Measurements from ENCODE around the gene PDS5A. TPM values are rescaled to one million over a fixed set of nuclear protein-coding genes. Genes with fewer than 3 reads are reported as not detected.

The PDS5A gene
- total RNA-seq, 1 experiment from 2014 or later, result 98.3 TPM

- no peak overlapping the region for H3K27ac ChIP-seq (ENCODE audit: low read depth, low read length)
- no peaks in the 10 kb centered on the region for H3K79me2 ChIP-seq (ENCODE audit: insufficient read depth, low read length)
- no peak overlapping the region for H3K4me3 ChIP-seq (replicated peaks in 1 of 2; ENCODE audit: low read depth in 1 of 2, low read length in 2 of 2)
- no peaks in the 10 kb centered on the region for H3K9me2 ChIP-seq (ENCODE audit: insufficient read depth)
- BruUV-seq (replicated peaks), result no TSS peak
- no peak for DNase-seq (ENCODE audit: low read depth, low spot score)
- RAD21 ChIA-PET (ENCODE audit: low non-redundant PET in 1 of 2, low total read pairs in 2 of 2, uncharacterized antibody in 2 of 2, unreplicated experiment in 2 of 2), result no interaction called here
- TF ChIP-seq RAD21 (IDR thresholded peaks at IDR 0.05; ENCODE audit: low read depth), result no peak
- H3K4me2 ChIP-seq (ENCODE audit: low read length), result no peak overlapping the region
- H3K27me3 ChIP-seq (ENCODE audit: insufficient read depth, low read length), result no peaks in the 10 kb centered on the region
- no peak overlapping the region for H2AFZ ChIP-seq (ENCODE audit: low read depth, low read length, poor library complexity, severe bottlenecking)
- ATAC-seq, result no peak
- CTCF ChIA-PET, result no interaction called here
- POLR2A ChIA-PET, result no interaction called here
- intact Hi-C loops (cut with micrococcal nuclease), result no loop called here
- H4K20me1 ChIP-seq (ENCODE audit: insufficient read depth), result no peaks in the 10 kb centered on the region
- no peaks in the 10 kb centered on the region for H3K36me3 ChIP-seq (ENCODE audit: control insufficient read depth in 1 of 2, insufficient read depth in 2 of 2, low read length in 2 of 2)
- H3K9me3 ChIP-seq (ENCODE audit: control insufficient read depth in 1 of 2, insufficient read depth in 1 of 2, low read depth in 1 of 2, low read length in 2 of 2), result no peaks in the 10 kb centered on the region
- H3K9ac ChIP-seq (ENCODE audit: low read length), result no peak overlapping the region
- no peaks in the 10 kb centered on the region for H3K4me1 ChIP-seq (ENCODE audit: control insufficient read depth in 1 of 2, insufficient read depth in 2 of 2, low read length in 2 of 2)
Measured at GRCh38 chr4:39792529-39792928, 185.2 kb downstream of the PDS5A start.

GRCh38 chr4:39792128-39792527 lies 185.6 kb downstream of the PDS5A start:
- no TSS peak for BruUV-seq (replicated peaks)
- Histone ChIP-seq H3K4me1 (ENCODE audit: control insufficient read depth in 1 of 2, insufficient read depth in 2 of 2, low read length in 2 of 2) (no peaks in the 10 kb centered on the region), H3K27me3 (ENCODE audit: insufficient read depth, low read length) (no peaks in the 10 kb centered on the region), H4K20me1 (ENCODE audit: insufficient read depth) (no peaks in the 10 kb centered on the region), H3K79me2 (ENCODE audit: insufficient read depth, low read length) (no peaks in the 10 kb centered on the region), H2AFZ (ENCODE audit: low read depth, low read length, poor library complexity, severe bottlenecking) (no peak overlapping the region), H3K36me3 (ENCODE audit: control insufficient read depth in 1 of 2, insufficient read depth in 2 of 2, low read length in 2 of 2) (no peaks in the 10 kb centered on the region), H3K9me3 (ENCODE audit: control insufficient read depth in 1 of 2, insufficient read depth in 1 of 2, low read depth in 1 of 2, low read length in 2 of 2) (no peaks in the 10 kb centered on the region), H3K4me3 (replicated peaks in 1 of 2; ENCODE audit: low read depth in 1 of 2, low read length in 2 of 2) (no peak overlapping the region), H3K9ac (ENCODE audit: low read length) (no peak overlapping the region), H3K27ac (ENCODE audit: low read depth, low read length) (no peak overlapping the region), H3K4me2 (ENCODE audit: low read length) (no peak overlapping the region), H3K9me2 (ENCODE audit: insufficient read depth) (no peaks in the 10 kb centered on the region)
- DNase-seq (ENCODE audit: low read depth, low spot score), result no peak
- POLR2A ChIA-PET, result no interaction called here
- no peak for TF ChIP-seq SP1 (IDR thresholded peaks at IDR 0.05; ENCODE audit: low read depth)
- TF ChIP-seq ZNF274 (IDR thresholded peaks at IDR 0.05; ENCODE audit: low read depth, low read length), result no peak
- TF ChIP-seq CEBPB (IDR thresholded peaks at IDR 0.05; ENCODE audit: low read depth), result no peak
- TF ChIP-seq SIN3A (IDR thresholded peaks at IDR 0.05; ENCODE audit: low read depth), result no peak
- TF ChIP-seq SRF (IDR thresholded peaks at IDR 0.05; ENCODE audit: low read depth), result no peak
- RAD21 ChIA-PET (ENCODE audit: low non-redundant PET in 1 of 2, low total read pairs in 2 of 2, uncharacterized antibody in 2 of 2, unreplicated experiment in 2 of 2), result no interaction called here
- ATAC-seq, result no peak
- intact Hi-C loops (cut with micrococcal nuclease), result no loop called here
- CTCF ChIA-PET, result no interaction called here

All from HCT116 (cell line).